Right lobe of liver (tissue), 4 donors: Measurements from ENCODE around the gene NPEPL1.

ENCODE experiments used
- POLR2A ChIP-seq: fragments of 450-650 bp; IDR thresholded peaks from one replicate; pipeline ENCODE4 v1.6.1; 2017; ENCODE audit warnings: antibody characterized with exemption, mild to moderate bottlenecking
- TF ChIP-seq, protein P1 (sequence below), 4 donors: fragments of 200-600 bp in 3 of 4; fragments of 450-650 bp in 1 of 4; IDR thresholded peaks; one replicate each; pipeline versions ENCODE4 v1.5.1 to v1.8.0; 2016 to 2022; ENCODE audit warnings: antibody characterized with exemption in 4 of 4, mild to moderate bottlenecking in 2 of 4
- donor health status: DM: no; HTN: no; CAD: no.
- donor health status: DM: no; HTN: no; CAD: no.
- donor health status: DM: no; HTN: yes; CAD: no.

DNA sequence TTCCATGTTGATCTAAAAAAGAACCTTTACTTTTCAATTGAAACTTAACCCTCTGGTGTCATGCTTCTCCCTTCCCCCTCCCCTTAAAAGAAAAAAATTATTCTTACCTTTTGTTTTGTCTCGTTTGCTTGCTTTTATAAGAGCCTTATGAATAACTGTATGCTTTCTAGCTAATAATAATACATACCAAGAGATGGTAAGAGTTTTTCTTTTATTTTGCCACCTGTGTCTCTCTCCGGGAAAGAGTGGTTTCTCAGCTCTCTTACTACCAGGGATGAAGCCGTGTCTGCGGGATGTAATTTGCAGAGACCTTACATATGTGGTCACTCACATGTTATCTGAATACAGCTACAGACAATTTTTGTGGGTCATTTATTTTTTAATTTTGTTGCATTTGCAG lies 33.8 kb upstream of the NPEPL1 start:
- TF ChIP-seq POLR2A = no peak
- TF ChIP-seq, protein P1, sequence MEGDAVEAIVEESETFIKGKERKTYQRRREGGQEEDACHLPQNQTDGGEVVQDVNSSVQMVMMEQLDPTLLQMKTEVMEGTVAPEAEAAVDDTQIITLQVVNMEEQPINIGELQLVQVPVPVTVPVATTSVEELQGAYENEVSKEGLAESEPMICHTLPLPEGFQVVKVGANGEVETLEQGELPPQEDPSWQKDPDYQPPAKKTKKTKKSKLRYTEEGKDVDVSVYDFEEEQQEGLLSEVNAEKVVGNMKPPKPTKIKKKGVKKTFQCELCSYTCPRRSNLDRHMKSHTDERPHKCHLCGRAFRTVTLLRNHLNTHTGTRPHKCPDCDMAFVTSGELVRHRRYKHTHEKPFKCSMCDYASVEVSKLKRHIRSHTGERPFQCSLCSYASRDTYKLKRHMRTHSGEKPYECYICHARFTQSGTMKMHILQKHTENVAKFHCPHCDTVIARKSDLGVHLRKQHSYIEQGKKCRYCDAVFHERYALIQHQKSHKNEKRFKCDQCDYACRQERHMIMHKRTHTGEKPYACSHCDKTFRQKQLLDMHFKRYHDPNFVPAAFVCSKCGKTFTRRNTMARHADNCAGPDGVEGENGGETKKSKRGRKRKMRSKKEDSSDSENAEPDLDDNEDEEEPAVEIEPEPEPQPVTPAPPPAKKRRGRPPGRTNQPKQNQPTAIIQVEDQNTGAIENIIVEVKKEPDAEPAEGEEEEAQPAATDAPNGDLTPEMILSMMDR (IDR thresholded peaks at IDR 0.05) = no peak
